ENCODE data around the gene CTNNA1.

CTNNA1 gene

GRCh38 chr5:138753794-138754698 lies 821 bp downstream of the CTNNA1 start (continued):
- TF ChIP-seq ZNF114 (tag by site-specific recombination; IDR thresholded peaks at IDR 0.05): no peak
- TF ChIP-seq MZF1 (tag by site-specific recombination; IDR thresholded peaks at IDR 0.05; ENCODE audit: borderline replicate concordance): no peak; the same call in none of the 2 replicates
- TF ChIP-seq ZNF350 (tag by site-specific recombination; IDR thresholded peaks at IDR 0.05): no peak
- TF ChIP-seq ZBTB7A (tag by site-specific recombination; IDR thresholded peaks at IDR 0.05; ENCODE audit: low read depth): peak; percentile 73
- TF ChIP-seq ZNF174 (tag by site-specific recombination; IDR thresholded peaks at IDR 0.05): no peak
- TF ChIP-seq ZNF146 (tag by site-specific recombination; IDR thresholded peaks at IDR 0.05): no peak
- no peak for TF ChIP-seq ELK4 (IDR thresholded peaks at IDR 0.05; ENCODE audit: borderline replicate concordance, low read depth, low read length)
- no peak for TF ChIP-seq ZNF423 (tag by site-specific recombination; IDR thresholded peaks at IDR 0.05)
- peak; percentile 66; the same call in 1 of the 2 replicates for TF ChIP-seq ZNF501 (tag by site-specific recombination; IDR thresholded peaks at IDR 0.05)
- TF ChIP-seq GFI1B (tag by site-specific recombination; IDR thresholded peaks at IDR 0.05): no peak; the same call in 1 of the 2 replicates
- TF ChIP-seq MEIS1 (CRISPR knock-in tag; IDR thresholded peaks at IDR 0.05; ENCODE audit: borderline replicate concordance): no peak
- no peak for TF ChIP-seq HOXA7 (CRISPR knock-in tag; IDR thresholded peaks at IDR 0.05; ENCODE audit: borderline replicate concordance)
- TF ChIP-seq ZNF324 (tag by site-specific recombination; IDR thresholded peaks at IDR 0.05): 0 out of 2 replicates have a peak, but pooled peaks have one; percentile 35
- TF ChIP-seq ZNF266 (tag by site-specific recombination; IDR thresholded peaks at IDR 0.05; ENCODE audit: low read depth): no peak
- TF ChIP-seq ZNF221 (tag by site-specific recombination; IDR thresholded peaks at IDR 0.05; ENCODE audit: borderline replicate concordance): no peak
- TF ChIP-seq ZBTB10 (tag by site-specific recombination; IDR thresholded peaks at IDR 0.05): peak; percentile 57
- TF ChIP-seq ZNF169 (tag by site-specific recombination; IDR thresholded peaks at IDR 0.05): no peak
- no peak for TF ChIP-seq TRIM28 (IDR thresholded peaks at IDR 0.05; ENCODE audit: borderline replicate concordance, low read length)
- TF ChIP-seq FEZF1 (tag by site-specific recombination; IDR thresholded peaks at IDR 0.05): peak; percentile 10; the same call in 1 of the 2 replicates
- peak; percentile 53; the same call in 1 of the 2 replicates for TF ChIP-seq ZXDB (tag by site-specific recombination; IDR thresholded peaks at IDR 0.05)
- TF ChIP-seq ZNF549 (tag by site-specific recombination; IDR thresholded peaks at IDR 0.05): no peak
- peak; percentile 15; the same call in 1 of the 2 replicates for TF ChIP-seq ZNF10 (tag by site-specific recombination; IDR thresholded peaks at IDR 0.05)
- TF ChIP-seq TCF7L2 (IDR thresholded peaks at IDR 0.05; ENCODE audit: borderline replicate concordance, low read depth, low read length): no peak
- TF ChIP-seq ZSCAN4 (tag by site-specific recombination; IDR thresholded peaks at IDR 0.05): no peak
- TF ChIP-seq ZSCAN23 (tag by site-specific recombination; IDR thresholded peaks at IDR 0.05): peak; percentile 50; the same call in 1 of the 2 replicates
- TF ChIP-seq ZNF16 (tag by site-specific recombination; IDR thresholded peaks at IDR 0.05; ENCODE audit: low read depth): no peak
- peak; percentile 57 for TF ChIP-seq ZFP69B (tag by site-specific recombination; IDR thresholded peaks at IDR 0.05)
- peak; percentile 68; the same call in 1 of the 2 replicates for TF ChIP-seq ZNF2 (tag by site-specific recombination; IDR thresholded peaks at IDR 0.05)
- no peak for TF ChIP-seq TSHZ1 (tag by site-specific recombination; IDR thresholded peaks at IDR 0.05; ENCODE audit: borderline replicate concordance)
- TF ChIP-seq BCL6B (tag by site-specific recombination; IDR thresholded peaks at IDR 0.05): no peak

All from HEK293 (cell line).